Hematopoietic multipotent progenitor cell treated with erythropoietin and hydrocortisone succinate and interleukin-3 and kit ligand, for 17 days (in vitro differentiated cells): ENCODE measurements around the gene PPID.
"Not testable (repeated sequence)": the region's sequence is repeated elsewhere in the genome, so short reads cannot be mapped to it uniquely, and the experiment has no call there.

Experiments used
- DNase-seq: peaks from one replicate; pipeline ENCODE4 v3.0.0-alpha.2; 2015; ENCODE audit warnings: low spot score

PPID gene

GRCh38 chr4:158666892-158667291 lies 56.3 kb downstream of the PPID start:
- no peak for DNase-seq

- no peak for DNase-seq
Observed at GRCh38 chr4:158664806-158665205, 58.4 kb downstream of the PPID start.

GRCh38 chr4:158663707-158664625 lies 59.2 kb downstream of the PPID start:
- DNase-seq = not testable (repeated sequence)

GRCh38 chr4:158663255-158663654 lies 59.9 kb downstream of the PPID start:
- not testable (repeated sequence) for DNase-seq
